ENCODE measurements around the gene CCSER1. TPM values are rescaled to one million over a fixed set of nuclear protein-coding genes. Genes with fewer than 3 reads are reported as not detected.

The CCSER1 gene
- total and polyA plus RNA-seq, 2 experiments from 2014 or later: 2.9 to 3.4 TPM

GRCh38 chr4:90757534-90758060 is 630.4 kb downstream of the CCSER1 start:
- Histone ChIP-seq H4K20me1 (replicated peaks; ENCODE audit: insufficient read depth) (no peaks in the 10 kb centered on the region), H3K4me2 (no peak overlapping the region), H3K36me3 (ENCODE audit: insufficient read depth) (no peaks in the 10 kb centered on the region), H3K9me2 (ENCODE audit: insufficient read depth) (no peaks in the 10 kb centered on the region), H3K79me2 (replicated peaks; ENCODE audit: insufficient read depth) (no peaks in the 10 kb centered on the region), H3K4me1 (ENCODE audit: insufficient read depth) (peaks cover 21% of the 10 kb centered on the region), H3K27me3 (ENCODE audit: insufficient read depth) (no peaks in the 10 kb centered on the region), H3K27ac (ENCODE audit: low read depth) (no peak overlapping the region), H3K4me3 (no peak overlapping the region), H2AFZ (peak overlapping the region; percentile 79), H3F3A (replicated peaks; ENCODE audit: low read depth) (no peaks in the 10 kb centered on the region)
- Mint-ChIP-seq H3K27me3 (ENCODE audit: insufficient read depth, low read depth, poor library complexity) (no peaks in the 10 kb centered on the region), H3K9me3 (no peaks in the 10 kb centered on the region), H3K4me3 (no peak overlapping the region), H3K27ac (no peak overlapping the region), H3K4me1 (peaks cover 16% of the 10 kb centered on the region), H3K36me3 (ENCODE audit: low read depth) (no peaks in the 10 kb centered on the region)
- TF ChIP-seq CTCF (conservative IDR thresholded peaks at IDR 0.05; ENCODE audit: low read depth in 2 of 2) (no peak), JUNB (IDR thresholded peaks at IDR 0.05; ENCODE audit: unreplicated experiment) (no peak), ZNF114 (CRISPR knock-in tag; IDR thresholded peaks at IDR 0.05) (no peak)
- TF ChIP-seq, protein P1, sequence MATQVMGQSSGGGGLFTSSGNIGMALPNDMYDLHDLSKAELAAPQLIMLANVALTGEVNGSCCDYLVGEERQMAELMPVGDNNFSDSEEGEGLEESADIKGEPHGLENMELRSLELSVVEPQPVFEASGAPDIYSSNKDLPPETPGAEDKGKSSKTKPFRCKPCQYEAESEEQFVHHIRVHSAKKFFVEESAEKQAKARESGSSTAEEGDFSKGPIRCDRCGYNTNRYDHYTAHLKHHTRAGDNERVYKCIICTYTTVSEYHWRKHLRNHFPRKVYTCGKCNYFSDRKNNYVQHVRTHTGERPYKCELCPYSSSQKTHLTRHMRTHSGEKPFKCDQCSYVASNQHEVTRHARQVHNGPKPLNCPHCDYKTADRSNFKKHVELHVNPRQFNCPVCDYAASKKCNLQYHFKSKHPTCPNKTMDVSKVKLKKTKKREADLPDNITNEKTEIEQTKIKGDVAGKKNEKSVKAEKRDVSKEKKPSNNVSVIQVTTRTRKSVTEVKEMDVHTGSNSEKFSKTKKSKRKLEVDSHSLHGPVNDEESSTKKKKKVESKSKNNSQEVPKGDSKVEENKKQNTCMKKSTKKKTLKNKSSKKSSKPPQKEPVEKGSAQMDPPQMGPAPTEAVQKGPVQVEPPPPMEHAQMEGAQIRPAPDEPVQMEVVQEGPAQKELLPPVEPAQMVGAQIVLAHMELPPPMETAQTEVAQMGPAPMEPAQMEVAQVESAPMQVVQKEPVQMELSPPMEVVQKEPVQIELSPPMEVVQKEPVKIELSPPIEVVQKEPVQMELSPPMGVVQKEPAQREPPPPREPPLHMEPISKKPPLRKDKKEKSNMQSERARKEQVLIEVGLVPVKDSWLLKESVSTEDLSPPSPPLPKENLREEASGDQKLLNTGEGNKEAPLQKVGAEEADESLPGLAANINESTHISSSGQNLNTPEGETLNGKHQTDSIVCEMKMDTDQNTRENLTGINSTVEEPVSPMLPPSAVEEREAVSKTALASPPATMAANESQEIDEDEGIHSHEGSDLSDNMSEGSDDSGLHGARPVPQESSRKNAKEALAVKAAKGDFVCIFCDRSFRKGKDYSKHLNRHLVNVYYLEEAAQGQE (IDR thresholded peaks at IDR 0.05; ENCODE audit: unreplicated experiment): no peak
- no peak for ATAC-seq
- no peak for DNase-seq (ENCODE audit: low spot score)

- DNase-seq (ENCODE audit: low spot score) (no peak), ATAC-seq (no peak)
- Histone ChIP-seq H2AFZ (no peak overlapping the region), H3K27me3 (ENCODE audit: insufficient read depth) (no peaks in the 10 kb centered on the region), H3K4me3 (no peak overlapping the region), H3K27ac (ENCODE audit: low read depth) (no peak overlapping the region), H3K36me3 (ENCODE audit: insufficient read depth) (no peaks in the 10 kb centered on the region), H3K9me2 (ENCODE audit: insufficient read depth) (peaks cover 4% of the 10 kb centered on the region; the same call in 1 of the 2 replicates), H3K4me1 (ENCODE audit: insufficient read depth) (peaks cover 8% of the 10 kb centered on the region), H3K79me2 (replicated peaks; ENCODE audit: insufficient read depth) (no peaks in the 10 kb centered on the region), H3K4me2 (no peak overlapping the region), H4K20me1 (replicated peaks; ENCODE audit: insufficient read depth) (no peaks in the 10 kb centered on the region), H3F3A (replicated peaks; ENCODE audit: low read depth) (no peaks in the 10 kb centered on the region)
- H3K4me3 Mint-ChIP-seq: no peak overlapping the region
- no peak for TF ChIP-seq EZH2phosphoT487 (IDR thresholded peaks at IDR 0.05; ENCODE audit: unreplicated experiment)
- TF ChIP-seq POLR2AphosphoS5 (IDR thresholded peaks at IDR 0.05; ENCODE audit: low read depth): no peak
- peaks cover 3% of the 10 kb centered on the region; the same call in 2 of the 3 replicates for H3K4me1 Mint-ChIP-seq
- no peak overlapping the region for H3K27ac Mint-ChIP-seq
- H3K27me3 Mint-ChIP-seq (ENCODE audit: insufficient read depth, low read depth, poor library complexity): no peaks in the 10 kb centered on the region
- no peaks in the 10 kb centered on the region for H3K9me3 Mint-ChIP-seq
- H3K36me3 Mint-ChIP-seq (ENCODE audit: low read depth): no peaks in the 10 kb centered on the region
These were observed 632.9 kb downstream of the CCSER1 start for GRCh38 chr4:90760059-90760458.
